ENCODE measurements around the gene FIP1L1. TPM values are rescaled to one million over a fixed set of nuclear protein-coding genes. Genes with fewer than 3 reads are reported as not detected.

Gene FIP1L1
- total and polyA plus RNA-seq, 2 of the 13 experiments (the other 11 are each of a cell fraction or from before 2014, with no cell fraction given) = 14.9 to 69.4 TPM

- Histone ChIP-seq H3K4me1 (ENCODE audit: insufficient read depth, low read length) (peaks cover 11% of the 10 kb centered on the region), H3K9ac (ENCODE audit: insufficient read depth, low read depth, low read length) (no peak overlapping the region), H3K4me3 (replicated peaks in 1 of 3; ENCODE audit: insufficient read depth in 1 of 3, low read depth in 2 of 3, low read length in 3 of 3) (no peak overlapping the region), H4K20me1 (ENCODE audit: insufficient read depth, low read length) (no peaks in the 10 kb centered on the region), H3K36me3 (replicated peaks in 1 of 2; ENCODE audit: control insufficient read depth in 1 of 2, insufficient read depth in 2 of 2, low read length in 2 of 2) (no peaks in the 10 kb centered on the region), H3K27me3 (ENCODE audit: control insufficient read depth in 1 of 2, insufficient read depth in 2 of 2, low read length in 2 of 2) (peaks cover 0 to 4% of the 10 kb centered on the region in 2 experiments; a peak in 1 of 5 replicates), H3K27ac (ENCODE audit: extremely low read length, insufficient read depth, low read length) (no peak overlapping the region), H2AFZ (ENCODE audit: low read length) (no peak overlapping the region), H3K4me2 (ENCODE audit: low read depth, low read length) (no peak overlapping the region), H3K79me2 (ENCODE audit: insufficient read depth, low read length) (no peaks in the 10 kb centered on the region), H3K9me3 (ENCODE audit: low read length) (no peaks in the 10 kb centered on the region)
- TF ChIP-seq ZNF431 (CRISPR knock-in tag; IDR thresholded peaks at IDR 0.05; ENCODE audit: borderline replicate concordance, low read depth) (no peak), SOX5 (CRISPR knock-in tag; IDR thresholded peaks at IDR 0.05; ENCODE audit: borderline replicate concordance) (no peak), ZNF660 (CRISPR knock-in tag; IDR thresholded peaks at IDR 0.05; ENCODE audit: borderline replicate concordance, low read depth) (no peak), PRPF4 (IDR thresholded peaks at IDR 0.05; ENCODE audit: low read depth, low read length, poor library complexity, severe bottlenecking) (no peak), CC2D1A (CRISPR knock-in tag; IDR thresholded peaks at IDR 0.05) (no peak), ZNF296 (CRISPR knock-in tag; conservative IDR thresholded peaks at IDR 0.05) (no peak), ZNF343 (CRISPR knock-in tag; IDR thresholded peaks at IDR 0.05) (no peak), ZNF574 (CRISPR knock-in tag; IDR thresholded peaks at IDR 0.05) (no peak)
- no TSS peak for BruUV-seq (replicated peaks)
- no peak for FAIRE-seq
- DNase-seq (ENCODE audit: low spot score) = no peak
- 76% methylated on average over 5 of the region's 5 CpGs for whole genome bisulfite sequencing (ENCODE audit: low lambda C conversion rate)
- intact Hi-C loops (cut with micrococcal nuclease; ENCODE audit: unreplicated experiment) = no loop called here
- ChIA-PET POLR2A (no interaction called here), CTCF (ENCODE audit: low intra/inter-chr PET ratio, low total read pairs) (no interaction called here)
- ATAC-seq = no peak
- in situ Hi-C loops (cut with HindIII; ENCODE audit: extremely low pct_ligation_motif_present, low pct_unique_long_range_greater_than_20kb) = loop anchor here (25.0 kb wide), 1 partner anchor 757 kb away; the partner anchor contains the start of gene PDGFRA
Measured at GRCh38 chr4:53479736-53480525, 102.5 kb downstream of the FIP1L1 start.
